ENCODE data around the gene ARHGEF3.

Gene ARHGEF3

GRCh38 chr3:56795097-56795828, 6.5 kb downstream of the ARHGEF3 start:
- no peaks in the 10 kb centered on the region for H3K27me3 Mint-ChIP-seq
- H3K36me3 Mint-ChIP-seq, result peaks cover 7% of the 10 kb centered on the region
- H3K4me3 Mint-ChIP-seq, result peak overlapping the region; percentile 95
- H3K27ac Mint-ChIP-seq, result peak overlapping the region; percentile 90
- peaks cover 74% of the 10 kb centered on the region for H3K4me1 Mint-ChIP-seq (ENCODE audit: low read depth)
- peaks cover 3% of the 10 kb centered on the region for H3K9me3 Mint-ChIP-seq (ENCODE audit: low read depth)

- H3K27ac Mint-ChIP-seq, result peak overlapping the region; percentile 85
- H3K4me1 Mint-ChIP-seq (ENCODE audit: low read depth), result peaks cover 86% of the 10 kb centered on the region
- H3K9me3 Mint-ChIP-seq (ENCODE audit: low read depth), result peaks cover 3% of the 10 kb centered on the region
- H3K36me3 Mint-ChIP-seq, result peaks cover 5% of the 10 kb centered on the region
- peak overlapping the region; percentile 45 for H3K4me3 Mint-ChIP-seq
- H3K27me3 Mint-ChIP-seq, result no peaks in the 10 kb centered on the region
Measured at GRCh38 chr3:56792193-56792592, 9.6 kb downstream of the ARHGEF3 start.

- Mint-ChIP-seq H3K27me3 (no peaks in the 10 kb centered on the region), H3K4me1 (ENCODE audit: low read depth) (peaks cover 86% of the 10 kb centered on the region), H3K4me3 (peak overlapping the region; percentile 85), H3K9me3 (ENCODE audit: low read depth) (peaks cover 3% of the 10 kb centered on the region), H3K36me3 (peaks cover 7% of the 10 kb centered on the region), H3K27ac (peak overlapping the region; percentile 98)
Measured at GRCh38 chr3:56790016-56790821, 11.5 kb downstream of the ARHGEF3 start.

- Mint-ChIP-seq H3K27me3 (no peaks in the 10 kb centered on the region), H3K4me3 (peak overlapping the region; percentile 85), H3K27ac (peak overlapping the region; percentile 98), H3K9me3 (ENCODE audit: low read depth) (peaks cover 3% of the 10 kb centered on the region), H3K36me3 (peaks cover 7% of the 10 kb centered on the region), H3K4me1 (ENCODE audit: low read depth) (peaks cover 90% of the 10 kb centered on the region)
Measured at GRCh38 chr3:56789076-56789475, 12.7 kb downstream of the ARHGEF3 start.

- peaks cover 4% of the 10 kb centered on the region for H3K36me3 Mint-ChIP-seq
- H3K9me3 Mint-ChIP-seq (ENCODE audit: low read depth), result no peaks in the 10 kb centered on the region
- peak overlapping the region; percentile 98 for H3K27ac Mint-ChIP-seq
- peaks cover 92% of the 10 kb centered on the region for H3K4me1 Mint-ChIP-seq (ENCODE audit: low read depth)
- H3K4me3 Mint-ChIP-seq, result peak overlapping the region; percentile 85
- no peaks in the 10 kb centered on the region for H3K27me3 Mint-ChIP-seq
Measured at GRCh38 chr3:56788521-56788920, 13.2 kb downstream of the ARHGEF3 start.

GRCh38 chr3:56787784-56788256, 13.9 kb downstream of the ARHGEF3 start:
- Mint-ChIP-seq H3K27ac (peak overlapping the region; percentile 98), H3K27me3 (no peaks in the 10 kb centered on the region)

GRCh38 chr3:56787258-56787775, 14.4 kb downstream of the ARHGEF3 start:
- H3K4me1 Mint-ChIP-seq (ENCODE audit: low read depth), result peaks cover 97% of the 10 kb centered on the region
- no peaks in the 10 kb centered on the region for H3K27me3 Mint-ChIP-seq
- peak overlapping the region; percentile 98 for H3K27ac Mint-ChIP-seq
- no peaks in the 10 kb centered on the region for H3K9me3 Mint-ChIP-seq (ENCODE audit: low read depth)
- peak overlapping the region; percentile 27 for H3K4me3 Mint-ChIP-seq
- peaks cover 4% of the 10 kb centered on the region for H3K36me3 Mint-ChIP-seq

More at GRCh38 chr3:56787784-56788256, 13.9 kb downstream of the ARHGEF3 start:
- Mint-ChIP-seq H3K36me3 (peaks cover 4% of the 10 kb centered on the region), H3K4me3 (peak overlapping the region; percentile 85), H3K9me3 (ENCODE audit: low read depth) (no peaks in the 10 kb centered on the region), H3K4me1 (ENCODE audit: low read depth) (peaks cover 96% of the 10 kb centered on the region)

- Mint-ChIP-seq H3K9me3 (ENCODE audit: low read depth) (no peaks in the 10 kb centered on the region), H3K4me3 (peak overlapping the region; percentile 77), H3K27me3 (no peaks in the 10 kb centered on the region), H3K27ac (peak overlapping the region; percentile 98), H3K4me1 (ENCODE audit: low read depth) (peaks cover 98% of the 10 kb centered on the region), H3K36me3 (peaks cover 11% of the 10 kb centered on the region)
Measured at GRCh38 chr3:56785499-56785898, 16.2 kb downstream of the ARHGEF3 start.

GRCh38 chr3:56784448-56785001, 17.2 kb downstream of the ARHGEF3 start:
- no peaks in the 10 kb centered on the region for H3K27me3 Mint-ChIP-seq
- peaks cover 15% of the 10 kb centered on the region for H3K36me3 Mint-ChIP-seq
- no peaks in the 10 kb centered on the region for H3K9me3 Mint-ChIP-seq (ENCODE audit: low read depth)
- peaks cover 98% of the 10 kb centered on the region for H3K4me1 Mint-ChIP-seq (ENCODE audit: low read depth)
- H3K4me3 Mint-ChIP-seq, result peak overlapping the region; percentile 77
- peak overlapping the region; percentile 98 for H3K27ac Mint-ChIP-seq

GRCh38 chr3:56783644-56784447, 17.9 kb downstream of the ARHGEF3 start:
- H3K27ac Mint-ChIP-seq, result peak overlapping the region; percentile 98

GRCh38 chr3:56782906-56783305, 18.8 kb downstream of the ARHGEF3 start:
- H3K4me3 Mint-ChIP-seq, result peak overlapping the region; percentile 77
- H3K27ac Mint-ChIP-seq, result peak overlapping the region; percentile 98
- H3K4me1 Mint-ChIP-seq (ENCODE audit: low read depth), result peaks cover 96% of the 10 kb centered on the region
- H3K27me3 Mint-ChIP-seq, result no peaks in the 10 kb centered on the region
- peaks cover 15% of the 10 kb centered on the region for H3K36me3 Mint-ChIP-seq
- H3K9me3 Mint-ChIP-seq (ENCODE audit: low read depth), result no peaks in the 10 kb centered on the region

More at GRCh38 chr3:56783644-56784447, 17.9 kb downstream of the ARHGEF3 start:
- peaks cover 96% of the 10 kb centered on the region for H3K4me1 Mint-ChIP-seq (ENCODE audit: low read depth)
- H3K4me3 Mint-ChIP-seq, result peak overlapping the region; percentile 77
- no peaks in the 10 kb centered on the region for H3K27me3 Mint-ChIP-seq
- H3K36me3 Mint-ChIP-seq, result peaks cover 15% of the 10 kb centered on the region
- no peaks in the 10 kb centered on the region for H3K9me3 Mint-ChIP-seq (ENCODE audit: low read depth)

GRCh38 chr3:56782215-56782614, 19.5 kb downstream of the ARHGEF3 start:
- H3K36me3 Mint-ChIP-seq, result peaks cover 15% of the 10 kb centered on the region
- peak overlapping the region; percentile 98 for H3K27ac Mint-ChIP-seq
- H3K4me3 Mint-ChIP-seq, result peak overlapping the region; percentile 77

GRCh38 chr3:56781762-56782161, 20.0 kb downstream of the ARHGEF3 start:
- peak overlapping the region; percentile 73 for H3K4me3 Mint-ChIP-seq
- peaks cover 18% of the 10 kb centered on the region for H3K36me3 Mint-ChIP-seq

More at GRCh38 chr3:56782215-56782614, 19.5 kb downstream of the ARHGEF3 start:
- Mint-ChIP-seq H3K27me3 (no peaks in the 10 kb centered on the region), H3K9me3 (ENCODE audit: low read depth) (no peaks in the 10 kb centered on the region), H3K4me1 (ENCODE audit: low read depth) (peaks cover 96% of the 10 kb centered on the region)

GRCh38 chr3:56780936-56781335, 20.8 kb downstream of the ARHGEF3 start:
- Mint-ChIP-seq H3K9me3 (ENCODE audit: low read depth) (no peaks in the 10 kb centered on the region), H3K36me3 (peaks cover 18% of the 10 kb centered on the region), H3K4me3 (peak overlapping the region; percentile 69), H3K4me1 (ENCODE audit: low read depth) (peaks cover 96% of the 10 kb centered on the region), H3K27ac (peak overlapping the region; percentile 98), H3K27me3 (no peaks in the 10 kb centered on the region)

More at GRCh38 chr3:56781762-56782161, 20.0 kb downstream of the ARHGEF3 start:
- H3K9me3 Mint-ChIP-seq (ENCODE audit: low read depth), result no peaks in the 10 kb centered on the region
- H3K27me3 Mint-ChIP-seq, result no peaks in the 10 kb centered on the region
- peak overlapping the region; percentile 98 for H3K27ac Mint-ChIP-seq
- peaks cover 96% of the 10 kb centered on the region for H3K4me1 Mint-ChIP-seq (ENCODE audit: low read depth)
